NCI-H2171 (cell line): ENCODE results near the gene FNIP2.

ENCODE experiments used
- DNase-seq: peaks from one replicate; lab custom pipeline; 2025; lab: John Stamatoyannopoulos, UW

Gene FNIP2

GRCh38 chr4:158762553-158762952 lies 6.3 kb upstream of the FNIP2 start:
- no peak for DNase-seq

DNA sequence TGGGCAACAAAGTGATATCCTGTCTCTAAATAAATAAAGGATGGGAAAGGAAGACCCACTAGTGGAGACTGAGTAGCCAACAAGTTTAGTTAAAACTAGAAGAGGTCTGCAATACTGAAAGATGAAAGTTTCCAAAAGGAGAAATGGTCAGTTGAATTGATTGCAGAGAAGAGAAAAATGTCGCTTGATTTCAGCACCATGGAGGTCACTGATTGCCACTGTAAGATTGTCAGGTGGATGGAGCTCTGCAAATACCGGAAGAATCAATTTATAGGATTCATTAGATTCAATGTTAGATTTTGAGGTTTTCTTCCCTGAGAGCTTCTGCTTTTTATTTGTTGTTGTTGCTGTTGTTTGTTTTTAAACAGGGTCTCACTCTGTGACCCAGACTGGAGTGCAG lies 5.4 kb upstream of the FNIP2 start:
- DNase-seq = no peak

DNA sequence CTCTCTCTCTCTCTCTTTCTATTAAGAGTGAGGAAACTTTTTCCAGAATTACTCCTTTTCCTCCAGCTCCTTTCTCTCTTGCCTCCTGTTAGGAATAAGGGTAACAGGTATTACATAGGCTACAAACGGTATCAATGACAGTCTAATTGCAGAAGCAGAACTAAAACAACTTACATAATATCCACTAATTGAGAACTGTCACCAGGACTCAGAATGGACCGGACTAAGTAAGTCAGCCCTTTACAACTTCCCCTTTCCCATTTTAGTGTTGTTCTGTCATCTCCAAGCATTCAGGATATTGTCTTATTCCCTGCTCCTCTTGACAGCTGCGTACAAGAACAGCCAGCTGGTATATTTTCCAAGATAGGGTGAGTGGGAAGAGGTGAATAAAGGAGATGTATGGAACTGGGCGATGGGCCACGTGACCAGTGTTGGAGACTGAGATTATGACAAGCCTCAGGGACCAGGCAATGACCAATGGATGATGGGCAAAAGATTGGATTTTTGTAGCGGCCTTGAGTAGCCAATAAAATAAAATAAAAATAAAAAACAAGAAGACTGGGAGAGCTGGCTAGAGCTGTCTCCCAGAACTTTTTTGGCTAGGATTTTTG lies 2.3 kb upstream of the FNIP2 start:
- no peak for DNase-seq

DNA sequence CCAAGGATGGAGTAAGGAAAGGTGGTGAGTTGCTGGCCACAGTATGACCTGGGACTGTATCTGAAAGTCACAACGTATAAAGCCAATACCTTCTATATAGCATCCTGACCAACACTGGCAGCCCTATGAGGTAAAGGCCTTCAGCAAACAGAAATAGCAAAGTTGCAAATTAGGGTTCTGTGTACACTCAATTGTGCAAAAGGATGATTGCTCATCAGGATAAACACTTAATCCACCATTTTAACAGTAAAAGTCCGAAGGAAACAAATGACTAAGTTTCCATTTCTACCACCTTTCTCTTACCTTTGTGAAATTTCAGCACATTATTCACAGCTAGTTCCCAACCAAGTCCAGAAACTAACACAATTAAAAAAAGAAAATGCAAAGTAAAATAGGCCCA lies 1.4 kb upstream of the FNIP2 start:
- DNase-seq = no peak

- DNase-seq = no peak
Measured at GRCh38 chr4:158769175-158769921, 522 bp downstream of the FNIP2 start.

- DNase-seq = no peak
Measured at GRCh38 chr4:158770671-158771070, 1.8 kb downstream of the FNIP2 start.

DNA sequence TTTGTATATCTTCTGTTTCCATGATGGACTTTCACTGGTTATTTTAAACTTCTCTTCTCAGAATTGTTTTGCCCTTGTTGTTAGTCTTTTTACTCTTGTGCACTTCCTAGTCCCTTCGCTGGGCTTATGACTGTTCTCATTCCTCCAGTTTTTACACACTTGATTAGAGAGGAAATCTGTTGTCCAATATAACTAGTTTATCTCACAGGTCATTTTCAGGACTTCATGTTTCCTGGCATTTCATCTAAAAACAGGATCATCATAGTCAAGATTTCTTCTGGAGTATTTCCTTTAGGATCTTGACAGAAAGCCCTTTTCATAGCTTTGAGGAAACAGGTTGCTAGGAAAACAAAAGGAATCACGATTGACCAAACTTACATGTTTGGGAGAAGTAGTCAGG lies 3.0 kb downstream of the FNIP2 start:
- no peak for DNase-seq

- no peak for DNase-seq
Measured at GRCh38 chr4:158775091-158775651, 6.3 kb downstream of the FNIP2 start.

GRCh38 chr4:158776106-158776505 lies 7.3 kb downstream of the FNIP2 start:
- no peak for DNase-seq

- no peak for DNase-seq
Measured at GRCh38 chr4:158777423-158778155, 8.8 kb downstream of the FNIP2 start.

DNA sequence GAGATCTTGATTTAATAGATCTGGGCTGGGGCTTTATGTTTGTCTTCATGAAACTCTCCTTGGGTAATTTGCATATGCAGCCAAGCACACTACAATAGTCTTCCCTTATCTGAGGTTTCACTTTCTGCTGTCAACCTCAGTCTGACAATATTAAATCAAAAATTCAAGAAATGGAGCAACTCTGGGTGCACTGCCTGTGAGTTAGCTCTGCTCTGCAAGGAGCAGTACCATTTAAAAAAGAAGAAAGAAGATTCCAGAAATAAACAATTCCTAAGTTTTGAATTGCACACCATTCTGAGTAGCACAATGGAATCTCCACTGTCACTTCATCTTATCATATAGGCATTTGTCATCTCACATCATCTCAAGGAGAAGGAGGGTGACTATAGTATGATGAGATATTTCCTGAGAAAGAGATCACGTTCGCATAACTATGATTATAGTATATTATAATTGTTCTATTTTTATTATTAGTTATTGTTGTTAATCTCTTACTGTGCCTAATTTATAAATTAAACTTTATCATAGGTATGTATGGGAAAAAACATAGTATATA lies 9.4 kb downstream of the FNIP2 start:
- no peak for DNase-seq

DNA sequence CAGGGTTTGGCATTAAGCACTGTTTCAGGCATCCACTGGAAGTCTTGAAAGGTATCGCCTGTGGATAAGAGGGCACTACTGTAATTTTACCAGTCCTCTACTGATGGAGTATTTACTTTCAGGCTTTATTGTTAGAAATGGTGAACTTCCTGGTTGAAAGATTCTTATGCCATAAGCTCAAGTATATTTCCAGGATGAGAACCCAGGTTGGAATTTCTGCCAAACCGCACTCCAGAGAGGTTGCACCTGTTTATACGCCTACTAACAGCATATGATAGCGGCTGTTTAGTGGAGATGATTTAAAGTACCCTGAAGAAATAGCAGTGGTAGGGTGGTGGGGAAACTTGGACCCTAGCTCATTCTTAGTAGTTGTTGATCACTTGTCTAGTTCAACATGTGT lies 9.9 kb downstream of the FNIP2 start:
- DNase-seq = no peak

DNA sequence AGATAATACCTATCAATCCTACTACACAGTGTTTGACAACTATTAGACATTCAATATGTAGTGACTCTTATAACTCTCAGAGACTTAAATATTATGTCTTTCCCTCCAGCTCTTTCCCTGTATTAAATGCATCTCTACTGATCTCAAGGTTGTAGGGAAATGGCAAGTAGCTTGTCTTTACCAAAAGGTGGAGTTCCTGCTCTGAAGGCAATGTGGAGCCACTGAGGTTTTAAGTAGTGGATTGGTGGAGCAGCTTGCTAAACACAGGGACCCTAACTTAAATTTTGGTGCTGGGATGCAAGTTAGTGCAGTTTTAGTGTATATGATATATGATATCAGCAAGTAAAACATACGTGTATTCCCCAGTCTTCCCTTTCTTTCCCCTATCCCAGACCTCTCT lies 13.1 kb downstream of the FNIP2 start:
- no peak for DNase-seq

DNA sequence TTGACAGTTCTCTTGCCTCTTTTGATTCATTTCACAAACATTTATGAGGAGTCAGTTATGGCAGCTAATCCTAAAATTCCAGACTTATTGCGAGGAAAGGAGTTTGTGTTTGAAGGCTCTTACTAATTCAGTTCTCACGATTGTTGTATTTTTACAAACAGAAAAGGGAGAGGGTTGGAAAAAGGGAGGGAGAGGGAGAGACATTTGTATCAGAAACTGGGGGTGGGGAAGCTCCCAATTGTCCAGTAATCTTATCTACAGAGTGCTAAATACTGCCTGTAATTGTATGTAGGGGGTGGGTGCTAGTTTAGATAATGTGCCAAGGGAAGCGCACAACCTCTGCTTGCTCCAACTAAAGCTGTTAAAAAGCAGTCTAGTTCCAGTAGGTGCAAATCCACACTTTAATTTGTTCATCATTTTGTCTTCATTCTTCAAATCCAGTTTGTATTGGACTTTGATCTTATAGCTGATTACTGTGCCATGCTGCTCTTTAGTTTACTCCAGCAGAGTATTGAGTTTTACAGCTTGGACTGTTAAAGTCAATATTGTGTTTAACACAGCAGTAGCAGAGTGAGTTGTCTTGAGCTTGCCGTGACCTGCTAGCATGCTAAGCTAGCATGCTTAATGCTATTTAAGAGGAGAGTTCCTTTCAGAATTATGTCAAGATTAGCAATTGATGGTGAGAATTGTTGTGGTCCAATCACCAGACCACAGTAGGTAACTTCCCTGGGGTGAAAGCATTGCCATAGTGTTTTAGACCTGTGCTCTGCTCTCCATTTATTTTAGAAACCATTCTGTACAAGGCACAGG lies 13.9 kb downstream of the FNIP2 start:
- DNase-seq = no peak

DNA sequence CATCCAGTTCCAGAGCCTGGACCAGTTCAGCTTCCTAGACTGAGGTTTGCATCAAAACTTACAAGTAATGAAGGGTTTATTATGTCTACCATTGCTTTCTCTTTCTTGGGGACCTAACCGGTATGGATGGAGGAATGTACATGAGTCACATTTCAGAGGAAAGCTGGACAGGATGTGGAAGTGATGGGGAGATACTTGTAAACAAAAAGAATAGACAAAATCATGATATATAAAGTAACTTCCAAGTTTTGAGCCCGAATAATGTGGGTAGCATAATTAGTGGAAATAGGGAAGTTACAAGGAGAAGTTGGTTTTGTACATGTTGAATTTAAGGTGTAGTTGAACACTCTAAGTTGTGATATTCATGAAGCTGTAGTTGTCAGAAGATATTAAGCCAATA lies 15.0 kb downstream of the FNIP2 start:
- no peak for DNase-seq

GRCh38 chr4:158785718-158786117 lies 16.9 kb downstream of the FNIP2 start:
- DNase-seq = no peak

GRCh38 chr4:158786121-158786601 lies 17.3 kb downstream of the FNIP2 start:
- no peak for DNase-seq

- DNase-seq = no peak
Measured at GRCh38 chr4:158786955-158787354, 18.1 kb downstream of the FNIP2 start.

GRCh38 chr4:158787709-158788475 lies 19.1 kb downstream of the FNIP2 start:
- no peak for DNase-seq

DNA sequence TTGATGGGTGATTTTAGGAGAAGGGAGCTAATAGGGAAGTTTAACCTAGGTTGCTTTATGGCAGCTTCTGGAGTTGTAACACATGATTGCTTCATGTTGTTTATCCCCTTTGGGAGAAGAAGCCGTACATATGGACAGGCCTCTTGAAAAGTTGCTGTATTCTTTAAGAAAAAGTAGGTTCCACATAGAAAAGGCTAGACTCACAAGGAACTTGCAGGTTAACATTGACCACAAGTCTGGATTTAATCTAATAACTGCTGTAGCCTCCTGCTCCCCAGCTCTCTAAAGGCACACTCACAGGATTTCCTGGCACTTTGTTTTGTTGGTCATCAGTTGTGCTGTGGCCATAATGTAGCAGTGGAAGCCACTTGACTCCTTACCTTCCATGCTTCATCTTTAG lies 19.7 kb downstream of the FNIP2 start:
- no peak for DNase-seq

DNA sequence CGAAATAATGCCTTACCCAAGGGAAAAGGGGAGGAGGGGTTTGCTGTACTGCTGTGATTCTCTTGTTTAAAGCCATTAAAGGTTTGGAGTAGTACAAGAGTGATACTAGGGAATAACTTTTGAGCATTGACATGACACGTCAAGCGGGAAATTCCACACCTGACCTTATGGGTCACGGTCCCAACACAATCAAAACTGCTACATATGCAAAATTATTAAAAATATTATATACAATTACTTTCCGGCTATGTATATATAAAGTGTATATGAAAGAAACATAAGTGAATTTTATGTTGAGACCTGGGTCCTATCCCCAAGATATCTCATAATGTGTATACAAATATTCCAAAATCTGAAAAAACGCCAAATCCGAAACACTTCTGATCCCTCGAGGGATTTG lies 21.0 kb downstream of the FNIP2 start:
- DNase-seq = no peak
